ENCODE measurements around the gene NAXD.

DNA sequence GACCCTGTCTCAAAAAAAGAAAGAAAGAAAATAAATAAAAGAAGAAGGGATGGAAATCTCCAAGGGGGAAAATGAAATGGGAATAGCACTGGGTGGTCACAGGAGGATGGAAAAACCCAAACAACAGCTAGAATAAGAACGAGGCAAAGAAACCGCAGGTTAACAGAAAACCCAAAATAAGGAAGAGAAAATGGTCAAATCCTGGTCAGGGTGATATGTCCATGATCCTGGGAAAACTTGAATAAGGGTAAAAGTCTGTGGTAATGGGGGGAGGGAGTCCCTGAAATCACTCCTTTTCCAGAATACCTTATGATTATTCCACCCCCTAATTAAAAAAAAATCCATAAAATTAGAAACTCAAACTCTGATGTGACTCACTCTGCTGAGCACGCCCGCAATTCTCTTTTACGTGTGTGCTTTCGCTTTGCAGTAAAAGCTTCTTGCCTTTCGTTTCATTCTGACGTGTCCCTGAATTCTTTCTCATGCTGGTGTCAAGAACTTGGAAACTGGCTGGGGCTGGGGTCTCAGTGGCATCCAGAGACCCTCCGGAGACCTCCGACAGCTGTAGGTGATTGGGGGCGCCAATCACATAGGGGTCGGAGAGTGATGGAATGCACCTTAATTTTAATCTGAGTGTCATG is 4.3 kb upstream of the NAXD start:
- TF ChIP-seq, protein P1, sequence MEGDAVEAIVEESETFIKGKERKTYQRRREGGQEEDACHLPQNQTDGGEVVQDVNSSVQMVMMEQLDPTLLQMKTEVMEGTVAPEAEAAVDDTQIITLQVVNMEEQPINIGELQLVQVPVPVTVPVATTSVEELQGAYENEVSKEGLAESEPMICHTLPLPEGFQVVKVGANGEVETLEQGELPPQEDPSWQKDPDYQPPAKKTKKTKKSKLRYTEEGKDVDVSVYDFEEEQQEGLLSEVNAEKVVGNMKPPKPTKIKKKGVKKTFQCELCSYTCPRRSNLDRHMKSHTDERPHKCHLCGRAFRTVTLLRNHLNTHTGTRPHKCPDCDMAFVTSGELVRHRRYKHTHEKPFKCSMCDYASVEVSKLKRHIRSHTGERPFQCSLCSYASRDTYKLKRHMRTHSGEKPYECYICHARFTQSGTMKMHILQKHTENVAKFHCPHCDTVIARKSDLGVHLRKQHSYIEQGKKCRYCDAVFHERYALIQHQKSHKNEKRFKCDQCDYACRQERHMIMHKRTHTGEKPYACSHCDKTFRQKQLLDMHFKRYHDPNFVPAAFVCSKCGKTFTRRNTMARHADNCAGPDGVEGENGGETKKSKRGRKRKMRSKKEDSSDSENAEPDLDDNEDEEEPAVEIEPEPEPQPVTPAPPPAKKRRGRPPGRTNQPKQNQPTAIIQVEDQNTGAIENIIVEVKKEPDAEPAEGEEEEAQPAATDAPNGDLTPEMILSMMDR (IDR thresholded peaks at IDR 0.05) = no peak
- TF ChIP-seq POLR2A (IDR thresholded peaks at IDR 0.05) = no peak
